NCI-H1694 treated with DMSO at 0.1 percent for 48 hours (cell line): ENCODE measurements around the gene KCTD16.

Experiments used
- DNase-seq: peaks from one replicate; lab custom pipeline; 2025; lab: John Stamatoyannopoulos, UW

KCTD16 gene

DNA sequence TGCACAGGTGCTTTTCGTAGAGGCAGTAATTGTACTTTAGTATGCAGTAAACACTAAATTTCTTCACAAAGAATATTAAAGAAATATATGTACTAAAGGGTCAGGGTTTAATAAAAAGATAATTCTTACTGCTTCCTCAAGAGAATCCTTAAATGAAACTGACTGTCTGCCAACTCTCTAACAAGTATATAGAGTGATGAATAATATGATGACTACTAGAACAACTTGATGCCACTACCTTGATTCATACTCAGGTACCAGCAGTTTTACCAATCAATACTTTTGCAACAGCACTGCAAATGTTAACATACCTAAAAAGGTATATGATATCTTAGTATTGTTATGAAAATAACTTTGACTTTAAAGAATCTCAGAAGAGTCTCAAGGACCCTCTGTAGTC lies 4.0 kb upstream of the KCTD16 start:
- DNase-seq, result no peak

DNA sequence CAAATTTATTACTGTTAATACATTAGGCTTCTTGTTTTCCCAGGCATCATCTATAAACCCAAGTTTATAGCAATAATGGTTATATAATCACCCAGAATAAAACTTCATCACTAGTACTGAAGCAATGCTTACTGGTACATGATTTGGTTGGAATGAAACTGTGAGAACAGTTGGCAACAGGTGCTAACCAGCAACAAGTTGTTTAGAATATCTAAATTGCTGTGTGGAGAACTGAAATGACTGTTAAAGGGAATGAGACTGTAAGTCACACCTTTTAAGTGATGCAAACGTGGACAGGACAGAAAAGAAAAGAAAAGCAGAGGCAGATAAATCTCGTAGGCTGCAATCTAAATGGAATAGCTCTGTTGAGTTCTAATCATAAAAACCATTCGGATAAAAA lies 2.7 kb upstream of the KCTD16 start:
- DNase-seq, result no peak

DNA sequence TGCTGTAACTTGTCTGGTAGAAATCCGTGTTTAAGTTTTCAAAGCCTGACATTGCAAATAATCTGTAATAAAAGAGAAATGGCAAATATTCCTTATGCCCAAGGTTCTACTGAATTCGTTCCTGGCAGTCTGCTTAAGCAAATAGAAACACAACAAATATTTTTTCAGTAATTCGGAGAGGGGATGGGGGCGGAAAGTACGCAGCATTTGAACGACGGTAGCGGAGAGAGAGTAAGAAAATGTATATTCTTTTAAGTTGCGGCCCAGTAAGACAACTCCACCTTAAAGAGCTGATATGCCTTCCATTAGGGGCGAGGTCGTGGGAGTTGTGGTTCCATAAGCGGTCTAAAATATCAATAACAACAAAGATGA lies 783 bp upstream of the KCTD16 start:
- DNase-seq, result no peak

DNA sequence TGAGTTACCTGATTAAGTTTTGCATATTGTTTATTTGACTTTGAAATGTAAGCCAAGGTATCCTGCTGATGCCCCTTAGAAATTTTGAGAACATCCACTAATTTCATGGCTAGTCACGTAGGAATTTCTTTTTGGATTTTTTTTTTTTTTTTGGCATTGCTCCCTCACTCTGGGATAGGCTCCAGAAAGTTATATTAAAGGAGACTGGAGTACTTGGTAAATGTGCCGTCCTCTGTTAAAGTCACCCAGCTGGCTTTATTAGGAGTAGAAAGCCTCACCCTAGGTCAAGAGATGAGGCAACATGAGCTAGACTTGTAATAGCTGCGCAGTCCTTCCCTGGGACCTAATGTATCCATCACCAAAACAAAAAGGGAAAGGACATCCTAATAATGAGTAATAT lies 3.1 kb downstream of the KCTD16 start:
- DNase-seq, result no peak

DNA sequence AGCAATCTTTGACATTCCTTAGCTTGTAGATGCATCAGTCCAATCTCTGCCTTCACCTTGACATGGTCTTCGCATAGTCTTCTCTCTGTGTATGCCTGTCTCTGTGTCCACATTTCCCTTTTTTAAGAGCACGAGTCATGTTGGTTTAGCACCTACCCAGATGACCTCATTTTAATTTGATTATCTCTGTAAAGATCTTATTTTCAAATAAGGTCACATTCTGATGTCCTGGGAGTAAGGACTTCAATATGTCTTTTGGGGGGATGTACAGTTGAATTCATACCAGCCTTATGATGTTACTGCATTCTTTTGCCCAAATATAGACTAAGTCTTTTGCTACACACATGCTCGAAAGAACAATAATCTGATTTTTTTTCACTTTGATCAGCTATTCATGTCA lies 6.9 kb downstream of the KCTD16 start:
- no peak for DNase-seq

DNA sequence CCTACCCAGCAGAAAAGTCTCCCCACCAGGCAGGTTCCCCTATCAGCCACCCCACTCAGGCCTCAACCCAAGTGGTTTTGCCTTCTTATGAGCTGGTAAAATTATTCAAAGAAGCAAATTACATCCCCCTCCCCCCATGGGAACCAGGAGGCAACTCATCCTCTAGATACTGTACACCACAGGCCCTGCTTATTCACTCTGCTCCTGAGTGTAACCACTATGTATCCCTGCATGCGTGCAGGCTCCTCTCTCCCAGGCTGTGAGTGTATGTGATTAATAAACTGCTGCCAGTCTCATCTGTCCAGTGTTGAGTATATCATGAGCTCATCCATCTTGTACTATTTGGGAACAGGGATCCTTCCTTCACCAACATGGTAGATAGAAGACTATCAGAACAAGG lies 8.6 kb downstream of the KCTD16 start:
- DNase-seq, result no peak

DNA sequence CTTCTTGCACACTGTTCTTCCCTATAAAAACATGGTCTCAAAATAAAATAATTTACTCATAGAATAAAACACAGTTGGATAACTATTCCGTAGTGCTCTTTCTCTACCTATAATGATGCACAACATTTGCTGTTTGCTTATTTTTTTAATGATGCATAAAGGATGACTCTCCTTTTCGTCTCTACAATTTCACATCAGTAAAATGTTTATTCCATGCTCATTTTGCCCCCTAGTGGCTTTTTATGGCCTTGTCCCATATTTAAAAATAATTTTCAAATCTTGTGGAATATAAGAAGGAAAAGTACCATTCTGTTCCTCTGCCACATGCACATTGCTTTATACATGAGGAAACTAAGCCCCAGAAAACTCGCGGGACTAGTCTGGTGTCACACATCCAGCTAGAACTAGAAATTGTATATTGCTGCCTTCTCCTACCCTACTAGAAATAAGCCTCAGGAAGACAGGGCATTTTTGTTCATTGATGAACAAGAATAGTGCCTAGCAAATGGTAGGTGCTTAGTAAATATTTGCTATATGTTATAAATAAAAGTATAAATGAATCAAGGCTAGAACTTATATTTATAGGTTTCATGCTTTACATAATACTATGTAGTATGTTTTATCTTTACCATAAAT lies 12.7 kb downstream of the KCTD16 start:
- peak; percentile 37 for DNase-seq

DNA sequence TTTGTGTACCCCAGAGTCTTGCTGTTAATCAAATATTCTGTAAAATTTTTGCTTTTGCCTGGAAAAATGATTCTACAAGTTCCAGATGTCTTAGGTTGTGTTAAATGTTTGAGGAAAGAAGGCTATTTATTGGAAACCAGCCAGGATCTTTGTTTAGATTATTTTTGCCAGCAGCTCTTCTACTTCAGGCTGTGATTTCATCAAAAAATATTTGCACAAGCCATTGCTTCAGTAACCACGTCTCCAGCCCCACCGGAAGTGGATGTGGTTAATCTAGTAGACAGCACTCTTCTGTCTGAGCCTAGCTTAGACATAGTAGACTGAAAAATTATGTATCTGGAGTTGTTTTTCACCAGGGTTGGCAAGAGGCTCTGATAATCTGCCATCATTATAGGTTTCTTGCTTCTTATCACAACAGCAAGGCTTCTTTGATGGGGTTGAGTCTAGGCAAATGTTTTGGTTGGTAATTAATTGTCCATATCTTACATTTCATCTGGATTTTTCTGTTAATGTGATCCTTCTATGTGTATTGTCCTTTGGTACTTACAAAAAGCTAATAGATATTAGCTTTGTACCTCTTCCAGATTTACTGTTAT lies 17.1 kb downstream of the KCTD16 start:
- no peak for DNase-seq

DNA sequence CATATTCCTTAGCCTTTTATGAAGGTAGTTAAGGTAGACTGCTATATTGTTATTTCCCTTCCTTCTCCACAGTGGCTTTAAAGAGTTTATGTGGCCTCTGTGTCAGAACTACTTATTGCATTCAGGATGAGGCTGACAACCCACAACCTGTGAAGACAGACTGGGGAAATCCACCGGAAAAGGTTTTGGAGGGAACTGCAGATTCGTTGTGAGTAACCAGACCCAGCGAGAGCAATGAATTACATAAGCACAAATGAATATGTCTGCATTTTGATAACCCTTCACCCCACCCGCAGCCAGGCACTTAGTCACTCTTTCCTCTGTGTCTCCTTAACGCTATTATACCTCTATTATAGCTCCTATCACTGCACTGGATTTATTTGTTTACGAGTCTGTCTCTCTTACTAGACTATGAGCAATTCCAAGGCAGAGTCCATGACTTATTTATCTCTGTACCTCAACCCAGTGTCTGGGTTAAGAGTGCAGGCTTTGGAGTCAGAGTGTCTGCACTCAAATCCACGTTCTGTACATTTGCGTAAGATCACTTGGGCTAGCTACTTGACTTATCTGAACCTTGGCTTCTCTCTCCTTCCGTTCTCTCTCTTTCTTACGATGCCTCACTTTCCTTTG lies 19.2 kb downstream of the KCTD16 start:
- DNase-seq, result no peak

DNA sequence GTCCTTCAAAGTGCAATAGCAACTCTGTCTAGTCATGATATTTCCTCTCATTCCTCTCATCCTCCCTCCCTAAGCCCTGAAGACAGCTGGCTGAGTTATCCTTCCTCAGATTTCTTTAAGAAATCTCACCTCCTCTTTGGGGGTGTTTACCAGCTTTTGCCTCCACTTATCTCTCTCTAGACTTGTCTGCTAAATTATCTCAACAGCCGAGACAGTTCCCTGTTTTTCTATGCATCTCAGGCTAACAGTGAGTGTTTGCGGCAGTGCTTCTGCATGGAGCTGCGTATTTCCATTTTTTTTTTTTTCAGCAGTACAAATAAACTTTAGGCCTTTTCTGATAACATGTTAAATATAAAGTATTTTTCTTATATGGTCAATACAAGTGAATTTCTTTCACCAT lies 20.9 kb downstream of the KCTD16 start:
- no peak for DNase-seq

DNA sequence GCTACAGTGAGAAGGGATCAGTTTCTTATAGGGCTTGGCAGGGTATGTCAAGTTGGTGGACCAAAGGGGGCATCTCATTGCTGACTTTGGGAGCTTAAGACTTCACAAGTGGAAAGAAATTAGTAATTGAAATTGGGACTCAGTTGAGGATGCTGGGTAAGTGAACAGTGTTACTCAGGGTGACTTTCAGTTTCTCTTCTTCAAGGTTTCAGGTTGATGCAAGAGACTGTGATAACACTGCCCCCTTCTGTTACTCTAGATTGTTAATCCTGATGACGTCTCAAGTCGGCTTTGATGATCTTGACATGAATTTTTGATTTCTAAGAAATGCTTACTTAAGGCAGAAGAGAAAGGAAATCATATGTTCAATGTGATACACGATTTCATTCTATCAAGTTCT lies 21.3 kb downstream of the KCTD16 start:
- peak; percentile 8 for DNase-seq

DNA sequence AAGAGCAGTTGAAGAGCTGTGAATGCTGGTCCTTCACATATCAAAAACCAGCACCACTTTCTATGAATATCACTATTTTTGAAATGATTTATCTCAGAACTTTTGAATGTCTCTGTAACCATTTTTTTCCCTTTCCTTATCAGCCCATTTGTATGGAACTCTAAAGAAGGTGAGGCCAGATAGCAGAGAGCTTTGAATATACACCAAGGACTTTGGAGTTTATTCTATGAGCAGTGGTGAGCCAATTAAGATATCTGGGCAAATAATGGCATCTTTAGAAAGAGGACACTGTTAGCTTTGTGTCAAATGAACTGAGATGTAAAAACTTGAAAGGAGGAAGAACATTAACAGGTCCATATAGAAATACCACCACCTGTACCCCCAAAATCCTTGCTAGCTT lies 22.0 kb downstream of the KCTD16 start:
- DNase-seq, result no peak

DNA sequence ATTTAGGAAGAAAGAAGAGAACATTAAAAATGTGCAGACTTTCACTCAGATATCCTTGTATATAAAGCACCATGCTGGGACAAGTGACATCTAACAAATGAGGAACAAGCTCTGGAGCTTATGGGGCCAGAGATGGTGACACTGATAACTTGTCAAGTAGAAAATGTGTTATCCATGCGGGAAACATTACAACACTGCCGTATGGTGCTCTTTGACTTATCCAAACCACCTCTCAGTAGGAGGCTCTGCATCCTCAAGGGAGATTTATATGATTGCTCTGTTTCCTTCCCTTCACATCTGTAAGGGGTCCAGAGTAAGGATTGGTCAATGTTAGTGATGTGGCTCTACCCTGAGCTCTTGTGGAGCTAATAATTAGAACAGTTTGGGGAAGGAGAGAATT lies 23.5 kb downstream of the KCTD16 start:
- no peak for DNase-seq

DNA sequence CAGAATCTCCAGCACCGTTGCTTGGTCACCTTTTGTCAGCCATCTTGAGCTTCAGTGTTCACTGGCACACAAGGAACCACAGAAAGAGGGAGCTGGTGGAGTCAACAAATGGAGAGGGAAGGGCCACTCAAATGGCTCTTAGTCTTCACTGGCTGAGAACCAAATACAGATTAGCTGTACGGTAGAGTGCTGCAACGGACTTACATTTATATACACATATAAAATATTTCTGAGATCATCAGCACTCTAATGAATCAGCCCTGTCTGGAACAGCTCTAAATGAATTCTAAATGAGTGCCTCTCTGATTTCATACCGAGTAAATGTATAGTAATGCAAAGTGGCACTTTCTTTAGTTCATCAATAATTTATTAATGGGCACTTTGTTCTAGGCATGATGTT lies 24.8 kb downstream of the KCTD16 start:
- DNase-seq, result no peak

DNA sequence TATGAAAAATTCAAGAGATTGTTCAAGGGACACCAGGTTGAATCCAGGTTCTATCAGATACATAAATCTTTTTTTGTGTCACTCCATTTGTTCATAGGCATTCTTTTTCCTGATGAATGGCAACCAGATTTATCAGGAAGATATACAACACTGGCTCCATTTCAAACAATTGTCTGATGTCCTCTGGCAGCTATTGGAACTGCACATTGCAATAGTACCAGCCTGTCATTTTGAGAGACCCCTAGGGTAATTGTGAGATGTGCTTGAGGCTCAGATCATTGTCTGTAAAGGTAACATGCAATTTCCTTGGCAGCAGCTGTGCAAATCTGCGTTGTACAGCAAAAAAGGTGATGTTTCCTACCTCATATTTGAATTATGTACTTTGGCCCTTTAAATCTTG lies 25.9 kb downstream of the KCTD16 start:
- DNase-seq, result no peak

DNA sequence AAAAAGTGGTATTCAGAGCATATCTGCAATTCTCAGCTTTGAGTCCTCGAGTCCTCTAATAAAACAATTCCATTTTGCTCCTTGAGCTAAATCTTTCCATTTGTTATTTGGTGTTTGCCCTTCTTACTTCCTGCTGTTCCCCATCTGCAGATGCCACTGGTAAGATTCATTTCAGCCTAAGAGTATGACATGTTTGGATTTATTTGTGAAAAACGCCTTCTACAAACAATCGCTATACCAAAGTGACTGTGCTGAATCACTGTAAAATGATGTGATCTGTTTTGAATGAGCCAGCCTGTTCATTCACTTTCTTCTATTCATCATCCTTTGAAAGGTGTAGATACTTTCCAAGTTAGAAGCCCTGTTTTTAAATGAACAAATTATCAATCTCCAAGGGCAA lies 27.7 kb downstream of the KCTD16 start:
- no peak for DNase-seq

DNA sequence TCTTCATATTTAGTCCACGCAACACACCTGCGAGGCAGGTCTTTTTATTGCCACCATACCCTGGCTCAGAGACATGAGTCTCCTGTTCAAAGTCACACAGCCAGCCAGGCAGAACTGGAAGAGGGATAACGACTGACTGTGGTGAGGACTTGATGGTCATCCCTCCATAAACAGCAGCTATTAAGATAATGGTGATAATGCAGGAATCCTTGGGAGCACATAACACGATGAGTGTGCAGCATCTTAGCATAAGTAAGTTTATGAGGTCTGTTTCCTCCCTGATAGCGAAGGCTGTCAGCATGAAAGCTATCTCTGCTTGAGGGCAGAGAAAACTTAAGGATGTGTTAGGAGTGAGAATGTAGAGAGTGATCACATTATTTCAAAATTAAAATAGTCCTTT lies 30.9 kb downstream of the KCTD16 start:
- DNase-seq, result no peak

DNA sequence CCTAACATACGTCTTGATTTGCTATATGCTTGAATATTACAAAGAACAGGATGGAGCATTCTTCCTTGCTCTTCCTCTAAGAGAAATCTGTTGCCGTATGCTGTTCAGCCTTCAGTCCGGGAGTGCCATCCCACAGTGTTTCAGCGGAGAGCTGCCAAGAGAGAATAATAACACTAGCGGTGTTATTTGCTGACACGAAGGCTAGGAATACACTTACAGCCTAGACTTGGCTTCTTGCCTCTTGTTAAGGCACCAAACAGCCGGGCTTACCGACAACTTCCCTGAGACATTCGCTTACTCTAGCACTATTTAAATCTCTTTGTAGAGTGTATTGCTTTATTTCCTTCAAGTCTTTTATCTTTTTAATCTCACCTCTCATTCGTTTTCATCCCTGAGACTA lies 31.4 kb downstream of the KCTD16 start:
- no peak for DNase-seq

DNA sequence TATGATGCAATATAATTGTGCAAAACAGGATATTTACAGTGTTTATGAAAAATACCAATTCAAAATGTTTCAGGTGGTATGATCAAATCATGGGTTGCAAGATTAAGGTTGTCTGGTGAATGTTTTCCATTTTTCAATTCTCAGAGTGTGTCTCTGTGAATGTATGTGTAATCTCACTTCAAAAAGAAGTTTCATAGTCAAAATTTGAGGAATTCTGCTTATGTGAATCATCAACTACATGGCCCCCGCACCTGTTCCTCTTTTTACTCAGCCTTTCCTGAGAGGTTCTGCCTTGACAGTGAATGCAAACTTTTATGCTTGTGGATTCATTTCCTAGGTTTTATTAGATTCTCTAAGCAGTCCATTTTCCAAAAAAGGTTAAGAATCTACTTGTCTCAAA lies 32.1 kb downstream of the KCTD16 start:
- DNase-seq, result no peak

DNA sequence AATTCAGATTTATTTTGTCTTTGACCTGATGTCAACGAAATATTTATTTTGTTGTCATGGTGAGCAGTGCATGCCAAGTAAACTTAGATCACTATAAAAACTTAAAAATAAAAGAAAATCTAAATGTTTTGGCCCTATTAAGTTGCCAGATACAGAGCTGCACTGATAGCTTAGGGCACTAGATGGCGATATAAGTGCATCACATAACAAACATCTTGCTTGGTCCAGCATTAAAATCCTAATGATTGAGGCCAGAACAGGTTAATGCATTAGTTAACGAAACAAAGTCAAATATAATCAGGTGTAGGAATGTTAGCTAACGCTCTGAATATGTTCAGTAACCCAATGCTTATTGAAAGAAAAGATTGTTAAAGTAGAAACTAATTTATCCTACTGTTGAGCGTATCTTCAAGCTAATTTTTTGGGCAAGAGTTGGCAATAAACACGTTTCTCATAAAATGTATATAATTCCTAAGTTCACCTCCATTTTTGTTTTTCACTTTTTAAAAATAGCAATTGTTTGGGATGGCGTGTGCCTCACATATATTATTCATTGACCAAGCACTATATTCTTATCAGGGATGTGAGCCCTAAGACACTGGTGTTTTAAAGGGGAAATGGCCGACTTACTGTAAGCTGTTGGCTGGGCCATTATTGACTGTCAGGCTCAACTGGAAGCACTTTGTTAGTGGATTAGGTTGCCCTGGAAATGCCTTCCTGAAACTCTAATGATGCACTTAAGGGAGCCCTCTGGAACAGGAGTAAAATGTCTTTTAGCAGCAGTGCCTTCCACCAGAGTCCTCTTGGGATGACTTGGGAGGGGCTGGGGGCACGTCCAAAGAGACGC lies 33.3 kb downstream of the KCTD16 start:
- DNase-seq, result peak; percentile 59

DNA sequence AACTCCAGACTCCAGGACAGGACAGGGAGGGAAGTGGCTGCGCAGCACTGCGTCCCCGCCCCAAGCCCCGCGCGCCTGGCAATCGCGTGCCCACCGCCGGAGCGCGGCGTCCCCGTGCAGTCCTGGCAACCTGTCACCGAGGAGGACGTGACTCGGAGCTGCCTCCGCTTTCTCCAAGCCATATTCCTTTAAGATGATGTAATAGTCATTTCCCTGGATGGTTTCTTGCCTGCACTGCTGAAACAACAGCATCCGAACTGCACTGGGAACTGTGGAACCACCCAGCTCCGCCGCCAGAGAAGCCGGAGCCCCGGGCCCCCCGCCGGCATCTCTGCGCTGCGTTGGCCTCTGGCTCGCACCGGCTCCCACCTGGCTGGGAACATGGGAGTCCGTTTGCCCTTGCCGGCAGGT lies 34.5 kb downstream of the KCTD16 start:
- no peak for DNase-seq

DNA sequence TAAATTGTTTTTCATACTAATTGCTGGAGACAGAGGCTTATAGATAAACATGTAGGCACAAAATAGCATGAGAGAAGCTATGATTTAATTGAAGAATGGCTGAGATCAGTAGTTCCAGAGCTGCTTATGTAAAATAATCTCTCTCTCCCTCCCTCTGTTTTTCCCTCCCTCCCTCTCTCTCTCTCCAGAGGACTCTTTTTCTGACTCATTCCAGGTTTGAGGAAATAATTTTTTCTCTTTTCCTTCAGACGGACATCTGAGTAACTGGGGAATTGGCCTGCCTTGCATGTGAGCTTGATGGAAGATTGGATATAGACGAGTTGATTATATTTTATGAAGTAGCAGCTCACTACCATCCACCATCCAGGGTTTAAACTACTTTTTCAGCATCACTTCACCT lies 35.5 kb downstream of the KCTD16 start:
- no peak for DNase-seq

DNA sequence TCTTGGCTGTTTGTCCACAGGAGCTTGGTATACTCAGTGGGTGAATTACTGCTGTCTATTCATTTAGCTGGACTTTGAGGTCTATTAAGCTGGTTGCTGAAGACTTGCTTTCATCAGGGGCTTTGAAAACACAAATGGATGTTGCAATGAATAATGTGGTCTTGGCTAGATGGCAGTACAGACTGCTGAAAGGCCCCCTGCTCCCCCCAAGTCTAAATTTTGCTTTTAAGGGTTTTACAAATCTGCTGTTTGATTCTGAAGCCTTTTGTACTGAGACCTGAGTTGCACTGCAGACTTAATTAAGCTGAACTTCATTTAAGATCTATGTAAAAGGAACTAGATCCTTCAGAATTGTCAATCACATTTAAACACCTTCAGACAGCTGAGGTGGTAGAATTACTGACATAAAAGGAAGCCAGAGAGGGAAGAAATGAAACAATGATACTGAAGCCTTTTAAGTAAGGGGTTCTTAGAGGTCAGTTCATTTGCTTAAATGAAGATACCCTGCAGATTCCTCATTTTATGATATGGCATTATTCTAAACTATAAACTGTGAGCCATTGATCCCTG lies 37.3 kb downstream of the KCTD16 start:
- peak; percentile 25 for DNase-seq
